Ishikawa (cell line): ENCODE results near the gene STRADB.

Experiments used
- CEBPB ChIP-seq: IDR thresholded peaks from 2 replicates; pipeline ENCODE4 v1.6.1; 2012
- EGR1 ChIP-seq: IDR thresholded peaks from 2 replicates; pipeline ENCODE4 v1.6.1; 2012
- TEAD4 ChIP-seq: IDR thresholded peaks from 2 replicates; pipeline ENCODE4 v1.6.1; 2012

DNA sequence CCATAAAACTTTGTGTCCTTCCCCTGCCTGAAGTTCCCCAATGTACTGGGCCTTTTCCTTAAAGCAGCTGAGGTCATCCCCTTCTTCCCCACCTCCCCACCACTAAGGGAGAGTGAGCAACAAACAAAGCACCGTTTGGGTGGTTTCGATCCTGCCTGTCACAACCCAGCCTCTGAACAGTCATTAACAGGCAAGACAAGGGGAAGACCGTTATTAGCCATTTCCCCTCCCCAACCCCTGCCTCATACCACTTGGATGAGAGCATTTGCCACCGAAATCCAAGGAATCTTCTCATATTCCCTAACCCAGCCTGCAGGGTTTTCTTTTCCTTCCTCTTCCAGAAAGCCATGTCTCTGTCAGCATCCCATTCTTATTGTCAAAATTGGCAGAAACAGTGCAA lies 65.6 kb downstream of the STRADB start:
- TF ChIP-seq CEBPB = no peak
- no peak for TF ChIP-seq TEAD4
- no peak for TF ChIP-seq EGR1
